Chondrocyte (in vitro differentiated cells): Measurements from ENCODE around the gene THBS1. TPM values are rescaled to one million over a fixed set of nuclear protein-coding genes. Genes with fewer than 3 reads are reported as not detected.

ENCODE experiments used
- DNase-seq: peaks from one replicate; pipeline ENCODE4 v3.0.0; 2021; ENCODE audit warnings: mixed read lengths, low spot score
- H3K27ac Mint-ChIP-seq: one replicate; pipeline ENCODE4 v1.8.0; 2021; ENCODE audit warnings: mild to moderate bottlenecking, moderate library complexity, mixed read lengths; ENCODE audit not compliant: unreplicated experiment
- H3K27me3 Mint-ChIP-seq: 2 replicates; pipeline ENCODE4 v1.8.0; 2021; ENCODE audit warnings: low read depth, mixed read lengths
- H3K36me3 Mint-ChIP-seq: 2 replicates; pipeline ENCODE4 v1.8.0; 2021; ENCODE audit warnings: low read depth, mixed read lengths
- H3K4me1 Mint-ChIP-seq: 2 replicates; pipeline ENCODE4 v1.8.0; 2021; ENCODE audit warnings: low read depth, mild to moderate bottlenecking, mixed read lengths
- H3K4me3 Mint-ChIP-seq: one replicate; pipeline ENCODE4 v1.8.0; 2021; ENCODE audit warnings: mild to moderate bottlenecking, moderate library complexity, mixed read lengths; ENCODE audit not compliant: unreplicated experiment
- H3K9me3 Mint-ChIP-seq: 2 replicates; pipeline ENCODE4 v1.8.0; 2021; ENCODE audit warnings: low read depth, mixed read lengths
- CTCF ChIP-seq: fragments of 200-600 bp; sonication (generic); IDR thresholded peaks from 2 replicates; pipeline ENCODE4 v1.5.0; 2021; ENCODE audit warnings: antibody characterized with exemption, mild to moderate bottlenecking, moderate library complexity
- long read RNA-seq: library from polyadenylated mRNA; stranded (forward); transcript quantifications from one replicate; pipeline ENCODE4 v2.0.0, GENCODE V29; 2021
- total RNA-seq: library from RNA; stranded (reverse); gene quantifications from 3 replicates; pipeline ENCODE4 v1.2.1, GENCODE V29; 2021

Gene THBS1
- 1,967 to 2,361 TPM (median 2,311 TPM) in 3 replicates for total RNA-seq
- long read RNA-seq, full-length matches to known transcripts: 177 of 973 reads
- long read RNA-seq, partial matches to known transcripts: 774 of 973 reads
- long read RNA-seq, other reads (novel, unspliced or antisense): 22 of 973 reads

GRCh38 chr15:39580485-39581241 lies at the start of gene THBS1:
Gene THBS1, plus strand, starts transcription at chr15:39581079. Its CDS starts 779 bp downstream, at chr15:39581858.
- peak; percentile 98 for DNase-seq
- Mint-ChIP-seq H3K4me1 (peaks cover 55% of the 10 kb centered on the region), H3K36me3 (peaks cover 42% of the 10 kb centered on the region)

GRCh38 chr15:39534996-39535395 lies 45.9 kb upstream of the THBS1 start:
- H3K36me3 Mint-ChIP-seq: no peaks in the 10 kb centered on the region
- no peak for TF ChIP-seq CTCF
- no peaks in the 10 kb centered on the region for H3K27me3 Mint-ChIP-seq
- H3K4me1 Mint-ChIP-seq: no peaks in the 10 kb centered on the region
- no peak overlapping the region for H3K4me3 Mint-ChIP-seq
- DNase-seq: no peak
- H3K27ac Mint-ChIP-seq: no peak overlapping the region
- H3K9me3 Mint-ChIP-seq: no peaks in the 10 kb centered on the region

More at GRCh38 chr15:39580485-39581241, at the start of gene THBS1:
- peak; percentile 9 for TF ChIP-seq CTCF
- H3K27ac Mint-ChIP-seq: peak within 1 kb of the TSS; percentile 99
- peak within 1 kb of the TSS; percentile 99 for H3K4me3 Mint-ChIP-seq
- H3K9me3 Mint-ChIP-seq: no peaks in the 10 kb centered on the region
- H3K27me3 Mint-ChIP-seq: no peaks in the 10 kb centered on the region

- Mint-ChIP-seq H3K4me1 (no peaks in the 10 kb centered on the region), H3K4me3 (no peak overlapping the region), H3K9me3 (no peaks in the 10 kb centered on the region), H3K27me3 (no peaks in the 10 kb centered on the region), H3K36me3 (no peaks in the 10 kb centered on the region), H3K27ac (no peak overlapping the region)
- no peak for TF ChIP-seq CTCF
- no peak for DNase-seq
Measured at GRCh38 chr15:39535466-39535865, 45.4 kb upstream of the THBS1 start.

- H3K4me1 Mint-ChIP-seq: no peaks in the 10 kb centered on the region
- H3K9me3 Mint-ChIP-seq: peaks cover 6% of the 10 kb centered on the region
- DNase-seq: no peak
- no peaks in the 10 kb centered on the region for H3K36me3 Mint-ChIP-seq
- H3K27me3 Mint-ChIP-seq: no peaks in the 10 kb centered on the region
- no peak overlapping the region for H3K4me3 Mint-ChIP-seq
- no peak overlapping the region for H3K27ac Mint-ChIP-seq
- no peak for TF ChIP-seq CTCF
Measured at GRCh38 chr15:39538936-39539335, 41.9 kb upstream of the THBS1 start.

- Mint-ChIP-seq H3K27ac (no peak overlapping the region), H3K9me3 (peaks cover 6% of the 10 kb centered on the region)
- DNase-seq: no peak
Measured at GRCh38 chr15:39539466-39539865, 41.4 kb upstream of the THBS1 start.

More at GRCh38 chr15:39539466-39539865, 41.4 kb upstream of the THBS1 start:
- Mint-ChIP-seq H3K4me1 (no peaks in the 10 kb centered on the region), H3K4me3 (no peak overlapping the region), H3K27me3 (no peaks in the 10 kb centered on the region), H3K36me3 (no peaks in the 10 kb centered on the region)
- no peak for TF ChIP-seq CTCF
